Upper lobe of left lung (tissue), 6 donors: Measurements from ENCODE around the gene UPP1. TPM values are rescaled to one million over a fixed set of nuclear protein-coding genes. Genes with fewer than 3 reads are reported as not detected.

Source experiments
- ATAC-seq, 2 donors: fragments of 200-7000 bp; cut with Tn5 transposase; one replicate each; pipeline ENCODE4 v1.9.1; 2022; ENCODE audit warnings: mild to moderate bottlenecking in 2 of 2, moderate library complexity in 2 of 2; ENCODE audit not compliant: low FRiP score in 2 of 2
- DNase-seq, 2 donors: peaks; one replicate each; pipeline ENCODE4 v3.0.0-alpha.2; 2019 to 2020
- H3K27ac ChIP-seq, 4 donors: fragments of 200-600 bp; sonication (generic); one replicate each; pipeline ENCODE4 v1.5.1; 2016 to 2019
- H3K27me3 ChIP-seq, 4 donors: fragments of 200-600 bp; sonication (generic); one replicate each; pipeline ENCODE4 v1.5.1; 2017 to 2019
- H3K36me3 ChIP-seq, 4 donors: fragments of 200-600 bp; sonication (generic); one replicate each; pipeline ENCODE4 v1.5.1; 2016 to 2019
- H3K4me1 ChIP-seq, 4 donors: fragments of 200-600 bp; sonication (generic); one replicate each; pipeline ENCODE4 v1.5.1; 2018 to 2019
- H3K4me3 ChIP-seq, 4 donors: fragments of 200-600 bp; sonication (generic); one replicate each; pipeline ENCODE4 v1.5.1; 2017 to 2019; ENCODE audit warnings: mild to moderate bottlenecking in 2 of 4, moderate library complexity in 1 of 4
- H3K9me3 ChIP-seq, 4 donors: fragments of 200-600 bp; sonication (generic); one replicate each; pipeline ENCODE4 v1.5.1; 2018 to 2019
- EP300 ChIP-seq, 4 donors: sonication (generic); formaldehyde crosslinking; IDR thresholded peaks; one replicate each; pipeline ENCODE4 v1.5.1; 2017; ENCODE audit warnings: antibody characterized with exemption in 4 of 4, control low read depth in 2 of 4
- POLR2A ChIP-seq, 4 donors: fragments of 450-650 bp; IDR thresholded peaks; one replicate each; pipeline ENCODE4 v1.5.1; 2016 to 2017; ENCODE audit warnings: antibody characterized with exemption in 4 of 4, mild to moderate bottlenecking in 2 of 4
- POLR2AphosphoS5 ChIP-seq, 2 donors: sonication (generic); formaldehyde crosslinking; IDR thresholded peaks; one replicate each; pipeline ENCODE4 v1.5.1; 2017; ENCODE audit warnings: antibody characterized with exemption in 2 of 2
- WGBS, 2 donors: methylation state at CpG; one replicate each; pipeline ENCODE4 v1.1.5; 2017 to 2018; 5-methylcytosine and 5-hydroxymethylcytosine counted together
- total RNA-seq, 6 donors: library from RNA; depleted of rRNA in 4 of 6; stranded (reverse); fragments of >200 nt in 4 of 6; gene quantifications; one replicate each; pipeline versions ENCODE4 v1.1.0 to v1.2.1, GENCODE V29; 2016 to 2021
- TF ChIP-seq, protein P1 (sequence below), 6 experiments: fragments of 450-650 bp in 4 of 6; fragments of 200-600 bp in 2 of 6; sonication (generic) in 2 of 6; IDR thresholded peaks; one replicate each; pipeline ENCODE4 v1.5.1; 2016 to 2019; ENCODE audit warnings: antibody characterized with exemption in 6 of 6
- donor health status: DM: no; HTN: no; CAD: no; lungs with moderate emphysema.
- donor health status: DM: no; HTN: yes; CAD: no; lungs with severe emphysema.

Gene UPP1
- total RNA-seq, 6 donors from 2014 or later, result 30.6 to 107 (median 72.0) TPM

DNA sequence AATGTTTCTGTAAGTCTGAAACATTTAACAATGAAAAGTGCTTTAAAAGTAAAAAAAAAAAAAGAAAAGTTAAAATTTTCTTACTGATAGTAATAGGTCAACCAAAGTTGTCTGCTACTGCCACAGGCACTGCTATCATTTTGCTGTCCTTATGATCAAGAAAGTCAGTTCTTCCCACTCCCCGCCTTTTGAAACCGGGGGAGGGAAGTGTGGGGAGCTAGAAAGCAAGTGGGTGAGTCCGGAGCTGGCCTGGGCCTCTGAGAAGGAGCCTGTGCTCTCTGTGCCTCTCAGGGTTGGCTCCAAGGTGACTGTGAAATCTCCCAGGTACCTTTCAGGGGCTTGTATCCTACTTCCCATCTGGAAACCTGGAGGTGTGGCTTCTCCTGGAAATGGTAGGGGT lies 46.4 kb upstream of the UPP1 start:
- no peak for TF ChIP-seq POLR2AphosphoS5 (IDR thresholded peaks at IDR 0.05)
- TF ChIP-seq POLR2A (IDR thresholded peaks at IDR 0.05), result no peak
- ATAC-seq (no peak), DNase-seq (no peak)
- Histone ChIP-seq H3K27me3 (no peaks in the 10 kb centered on the region), H3K4me3 (no peak overlapping the region), H3K36me3 (no peaks in the 10 kb centered on the region), H3K9me3 (no peaks in the 10 kb centered on the region), H3K27ac (no peak overlapping the region), H3K4me1 (no peaks in the 10 kb centered on the region)
- WGBS, 2 donors, result 57 to 59% methylated on average over 3 of the region's 3 CpGs

DNA sequence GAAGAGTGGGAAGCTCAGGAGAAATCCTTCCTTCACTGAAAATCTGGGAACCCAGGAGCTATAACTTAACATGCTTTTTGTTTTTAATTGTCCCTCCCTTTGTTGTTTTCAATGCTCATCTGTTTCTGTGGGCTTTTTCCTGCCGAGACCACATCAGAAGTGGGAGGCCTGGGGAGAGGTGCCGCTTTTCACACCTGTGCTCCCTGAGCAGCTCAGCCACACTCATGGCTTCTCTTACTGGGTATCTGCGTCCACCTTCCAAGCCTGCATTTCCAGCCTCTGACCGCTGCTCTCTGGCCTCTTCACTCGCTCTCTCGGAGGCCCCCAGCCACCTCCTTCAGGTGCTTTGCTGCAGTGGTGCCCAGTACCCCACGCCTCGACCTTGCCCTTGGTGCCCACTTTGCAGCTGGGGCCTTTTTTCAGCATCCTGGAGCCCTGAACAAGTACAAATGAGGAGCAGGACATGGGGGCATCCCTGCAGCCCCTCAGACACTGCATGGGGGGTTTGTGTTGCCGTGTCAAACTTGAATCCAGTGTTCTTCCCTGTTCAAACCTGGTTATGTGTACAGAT lies 43.8 kb upstream of the UPP1 start:
- H3K4me3 ChIP-seq, result no peak overlapping the region
- WGBS, 2 donors, result 76 to 78% methylated on average over 9 of the region's 9 CpGs
- DNase-seq, result peak in 1 of 2 donors; percentile 33

DNA sequence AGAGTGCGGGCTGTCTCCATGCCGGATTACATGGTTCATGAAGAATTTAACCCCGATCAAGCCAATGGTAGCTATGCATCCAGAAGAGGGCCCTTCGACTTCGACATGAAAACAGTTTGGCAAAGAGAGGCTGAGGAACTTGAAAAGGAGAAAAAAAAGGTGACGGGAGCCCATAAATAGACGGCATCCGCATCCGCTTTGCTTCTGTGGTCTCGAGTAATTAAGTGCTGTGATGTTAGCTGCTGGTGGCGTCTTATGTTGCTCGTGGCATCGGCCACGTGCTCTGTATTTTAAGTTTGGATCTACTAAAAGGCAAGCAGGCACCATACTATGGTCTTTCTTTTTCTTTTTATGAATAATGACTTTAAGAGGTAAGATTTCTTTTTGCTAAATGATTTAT lies 42.6 kb upstream of the UPP1 start:
- no peak overlapping the region for H3K4me3 ChIP-seq
- TF ChIP-seq, protein P1, sequence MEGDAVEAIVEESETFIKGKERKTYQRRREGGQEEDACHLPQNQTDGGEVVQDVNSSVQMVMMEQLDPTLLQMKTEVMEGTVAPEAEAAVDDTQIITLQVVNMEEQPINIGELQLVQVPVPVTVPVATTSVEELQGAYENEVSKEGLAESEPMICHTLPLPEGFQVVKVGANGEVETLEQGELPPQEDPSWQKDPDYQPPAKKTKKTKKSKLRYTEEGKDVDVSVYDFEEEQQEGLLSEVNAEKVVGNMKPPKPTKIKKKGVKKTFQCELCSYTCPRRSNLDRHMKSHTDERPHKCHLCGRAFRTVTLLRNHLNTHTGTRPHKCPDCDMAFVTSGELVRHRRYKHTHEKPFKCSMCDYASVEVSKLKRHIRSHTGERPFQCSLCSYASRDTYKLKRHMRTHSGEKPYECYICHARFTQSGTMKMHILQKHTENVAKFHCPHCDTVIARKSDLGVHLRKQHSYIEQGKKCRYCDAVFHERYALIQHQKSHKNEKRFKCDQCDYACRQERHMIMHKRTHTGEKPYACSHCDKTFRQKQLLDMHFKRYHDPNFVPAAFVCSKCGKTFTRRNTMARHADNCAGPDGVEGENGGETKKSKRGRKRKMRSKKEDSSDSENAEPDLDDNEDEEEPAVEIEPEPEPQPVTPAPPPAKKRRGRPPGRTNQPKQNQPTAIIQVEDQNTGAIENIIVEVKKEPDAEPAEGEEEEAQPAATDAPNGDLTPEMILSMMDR (IDR thresholded peaks at IDR 0.05), result no peak
- TF ChIP-seq EP300 (IDR thresholded peaks at IDR 0.05) (no peak), POLR2A (IDR thresholded peaks at IDR 0.05) (no peak), POLR2AphosphoS5 (IDR thresholded peaks at IDR 0.05) (no peak)
- no peak overlapping the region for H3K27ac ChIP-seq
- ATAC-seq, result no peak
- no peaks in the 10 kb centered on the region for H3K4me1 ChIP-seq
- WGBS, 2 donors, result 59 to 63% methylated on average over 14 of the region's 14 CpGs
- H3K9me3 ChIP-seq, result no peaks in the 10 kb centered on the region
- H3K36me3 ChIP-seq, result no peaks in the 10 kb centered on the region
- no peak for DNase-seq
- H3K27me3 ChIP-seq, result no peaks in the 10 kb centered on the region

More for the DNA sequence above, 43.8 kb upstream of the UPP1 start:
- H3K27me3 ChIP-seq, result no peaks in the 10 kb centered on the region
- H3K4me1 ChIP-seq, result no peaks in the 10 kb centered on the region
- no peaks in the 10 kb centered on the region for H3K36me3 ChIP-seq
- no peak overlapping the region for H3K27ac ChIP-seq
- no peaks in the 10 kb centered on the region for H3K9me3 ChIP-seq
- TF ChIP-seq POLR2A (IDR thresholded peaks at IDR 0.05) (no peak), POLR2AphosphoS5 (IDR thresholded peaks at IDR 0.05) (no peak), EP300 (IDR thresholded peaks at IDR 0.05) (no peak)
- TF ChIP-seq, protein P1 (IDR thresholded peaks at IDR 0.05), result no peak
- no peak for ATAC-seq

DNA sequence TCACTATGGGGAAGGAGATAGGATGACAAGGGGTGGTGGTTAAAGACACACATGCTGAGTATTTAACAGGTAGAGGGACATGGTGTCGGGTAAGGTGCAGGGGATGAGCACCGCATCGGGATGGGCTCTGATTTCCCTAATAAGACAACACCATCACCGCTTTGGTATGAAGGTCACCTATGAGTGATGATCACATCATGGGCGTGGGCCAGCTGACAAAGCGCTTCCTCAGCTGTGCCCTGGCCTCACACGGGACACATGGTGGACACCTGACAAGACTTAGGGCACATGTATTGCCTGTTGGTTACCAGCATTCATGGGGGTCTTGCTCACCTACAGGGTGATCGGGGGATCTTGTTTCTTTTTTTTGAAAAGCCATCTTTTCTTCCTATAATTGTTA lies 41.0 kb upstream of the UPP1 start:
- H3K36me3 ChIP-seq, result no peaks in the 10 kb centered on the region
- no peak for ATAC-seq
- DNase-seq, result no peak
- H3K4me3 ChIP-seq, result no peak overlapping the region
- no peaks in the 10 kb centered on the region for H3K4me1 ChIP-seq
- H3K27me3 ChIP-seq, result no peaks in the 10 kb centered on the region
- TF ChIP-seq EP300 (IDR thresholded peaks at IDR 0.05), result no peak
- no peak for TF ChIP-seq POLR2AphosphoS5 (IDR thresholded peaks at IDR 0.05)
- TF ChIP-seq, protein P1 (IDR thresholded peaks at IDR 0.05), result no peak
- no peak for TF ChIP-seq POLR2A (IDR thresholded peaks at IDR 0.05)
- no peak overlapping the region for H3K27ac ChIP-seq
- H3K9me3 ChIP-seq, result no peaks in the 10 kb centered on the region
- WGBS, 2 donors, result 96 to 98% methylated on average over 8 of the region's 8 CpGs

DNA sequence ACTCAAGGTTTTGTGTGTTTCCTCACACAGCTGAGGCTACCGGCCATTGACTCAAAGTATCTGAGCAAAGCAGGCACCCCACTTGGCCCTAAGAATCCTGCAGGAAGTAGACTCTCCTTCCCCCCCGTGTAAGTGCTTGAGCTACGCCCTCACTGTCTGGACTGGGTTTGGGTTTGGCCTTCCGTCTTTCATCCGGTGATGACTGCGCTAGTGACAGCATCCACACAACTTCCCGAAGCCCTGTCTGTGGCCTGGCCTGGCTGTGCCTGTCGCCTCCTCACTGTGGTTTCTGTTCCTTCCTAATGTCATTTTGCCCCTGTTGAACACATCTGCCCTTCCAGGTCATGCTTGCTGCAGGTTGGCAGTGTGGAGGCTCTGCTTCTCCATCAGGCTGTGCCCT lies 39.2 kb upstream of the UPP1 start:
- Histone ChIP-seq H3K4me1 (no peaks in the 10 kb centered on the region), H3K36me3 (no peaks in the 10 kb centered on the region), H3K27me3 (no peaks in the 10 kb centered on the region), H3K9me3 (no peaks in the 10 kb centered on the region), H3K27ac (no peak overlapping the region), H3K4me3 (no peak overlapping the region)
- peak in 1 of 2 donors; percentile 69 for ATAC-seq
- TF ChIP-seq EP300 (IDR thresholded peaks at IDR 0.05), result no peak
- no peak for TF ChIP-seq POLR2A (IDR thresholded peaks at IDR 0.05)
- TF ChIP-seq POLR2AphosphoS5 (IDR thresholded peaks at IDR 0.05), result peak in 1 of 2 donors; percentile 12
- peak in 1 of 2 donors; percentile 28 for DNase-seq
- WGBS, 2 donors, result 72 to 74% methylated on average over 8 of the region's 8 CpGs

DNA sequence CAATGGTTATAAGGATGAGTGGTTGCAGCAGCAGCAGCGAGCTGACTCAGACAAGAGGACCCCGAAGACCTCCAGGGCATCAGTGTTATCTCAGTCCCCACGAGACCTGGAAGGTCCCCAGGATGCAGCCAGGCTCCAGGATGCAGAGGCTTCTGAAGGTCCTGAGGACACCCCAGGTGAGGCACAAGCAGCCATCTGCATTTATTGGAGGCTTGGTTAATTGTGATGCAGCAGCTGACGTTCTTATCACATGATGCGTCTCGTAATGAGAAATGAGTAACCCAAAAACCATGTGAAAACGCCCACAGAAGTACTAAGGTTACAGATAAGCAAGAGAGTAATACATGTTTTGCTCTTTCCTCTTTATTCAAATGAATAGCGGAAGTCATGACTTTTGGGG lies 36.3 kb upstream of the UPP1 start:
- Histone ChIP-seq H3K27me3 (no peaks in the 10 kb centered on the region), H3K36me3 (no peaks in the 10 kb centered on the region), H3K27ac (no peak overlapping the region), H3K9me3 (no peaks in the 10 kb centered on the region), H3K4me1 (no peaks in the 10 kb centered on the region), H3K4me3 (no peak overlapping the region)
- ATAC-seq (no peak), DNase-seq (no peak)
- 74 to 78% methylated on average over 8 of the region's 8 CpGs for WGBS, 2 donors
- TF ChIP-seq, protein P1 (IDR thresholded peaks at IDR 0.05), result no peak
- no peak for TF ChIP-seq EP300 (IDR thresholded peaks at IDR 0.05)
- no peak for TF ChIP-seq POLR2A (IDR thresholded peaks at IDR 0.05)
- no peak for TF ChIP-seq POLR2AphosphoS5 (IDR thresholded peaks at IDR 0.05)
